ENCODE data around the gene ZNF467.

ZNF467 gene

GRCh38 chr7:149750122-149750845 is 23.1 kb downstream of the ZNF467 start:
- no peak for DNase-seq (ENCODE audit: low read depth in 2 of 2)

- no peak for DNase-seq (ENCODE audit: low read depth in 2 of 2)
Observed at GRCh38 chr7:149748076-149748874, 25.1 kb downstream of the ZNF467 start.

- no peak for DNase-seq (ENCODE audit: low read depth in 2 of 2)
Observed at GRCh38 chr7:149743476-149744255, 29.7 kb downstream of the ZNF467 start.

DNA sequence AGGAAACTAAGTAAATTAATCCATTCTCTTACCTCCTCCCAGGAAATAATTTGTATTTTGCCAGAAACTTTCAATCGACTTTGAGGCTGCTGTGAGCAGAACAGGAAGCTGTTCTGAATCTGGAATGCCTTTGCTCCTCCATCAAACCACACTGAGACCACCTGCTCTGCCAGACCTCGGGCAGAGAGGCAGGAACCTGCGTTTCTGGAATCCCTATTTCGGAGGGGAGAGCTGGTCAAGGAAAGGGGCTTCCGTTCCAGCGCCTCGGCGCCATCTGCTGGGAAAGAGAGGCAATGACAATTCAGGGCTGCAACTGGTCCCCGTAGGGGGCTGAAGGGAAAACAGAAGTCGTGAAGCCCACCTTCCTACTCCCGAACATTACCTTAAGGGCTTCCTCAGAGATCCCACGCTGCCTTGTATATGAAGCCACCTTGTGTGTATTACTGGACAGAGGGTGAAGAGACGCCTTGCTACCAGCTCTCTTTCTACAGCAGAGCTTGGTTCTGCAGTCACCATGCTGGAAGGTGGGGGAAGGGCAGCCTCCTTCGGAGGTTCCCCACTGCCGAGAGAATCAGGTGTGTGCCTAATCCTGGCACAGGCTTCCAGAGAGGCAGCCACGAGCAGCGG is 31.2 kb downstream of the ZNF467 start:
- peak; percentile 26 to 30 for DNase-seq (ENCODE audit: low read depth in 2 of 2)

DNA sequence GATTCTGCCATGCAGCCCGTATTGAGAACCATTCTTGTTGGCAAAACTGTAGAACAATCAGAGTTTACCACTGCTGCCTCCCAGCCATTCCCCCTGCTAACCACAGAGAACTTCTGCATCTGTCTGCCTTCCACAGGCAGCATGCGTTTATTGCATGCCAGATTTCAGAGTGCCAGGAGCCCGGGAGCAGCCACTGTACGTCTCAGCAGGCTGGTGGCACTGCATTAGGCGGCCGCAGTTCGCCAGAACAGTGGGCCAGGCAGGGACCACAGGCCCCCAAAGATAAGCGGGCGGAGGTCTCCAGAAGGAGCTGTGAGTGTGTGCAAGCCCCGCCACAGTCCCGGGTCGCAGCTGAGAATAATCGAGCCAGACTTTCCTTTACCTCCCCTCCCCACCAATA is 31.8 kb downstream of the ZNF467 start:
- DNase-seq (ENCODE audit: low read depth in 2 of 2) = no peak

GRCh38 chr7:149736478-149737360 is 36.7 kb downstream of the ZNF467 start:
- DNase-seq (ENCODE audit: low read depth in 2 of 2) = no peak

- no peak for DNase-seq (ENCODE audit: low read depth in 2 of 2)
Observed at GRCh38 chr7:149735779-149736477, 37.5 kb downstream of the ZNF467 start.

DNA sequence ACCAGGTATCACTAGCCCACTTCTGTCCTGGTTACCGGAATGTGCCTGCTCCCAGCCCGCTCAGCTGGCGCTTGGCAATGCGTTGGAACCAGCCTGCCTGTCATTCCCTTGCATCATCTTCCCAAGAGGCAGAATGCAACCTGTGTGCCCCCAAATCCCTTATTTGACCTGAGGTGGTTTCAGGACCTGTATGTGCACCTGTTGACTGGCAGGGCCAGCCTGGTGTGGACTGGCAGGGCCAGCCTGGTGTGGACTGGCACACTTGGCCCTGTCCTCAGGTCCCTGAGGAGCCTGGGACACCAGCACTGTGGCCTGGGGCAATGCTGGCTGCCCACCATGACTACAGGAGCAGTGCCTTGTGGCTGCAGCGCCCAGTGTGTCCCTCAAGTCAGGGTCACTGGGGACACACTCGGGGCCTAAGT is 38.2 kb downstream of the ZNF467 start:
- no peak for DNase-seq (ENCODE audit: low read depth in 2 of 2)

GRCh38 chr7:149734791-149735075 is 38.7 kb downstream of the ZNF467 start:
- DNase-seq (ENCODE audit: low read depth in 2 of 2) = no peak

- no peak for DNase-seq (ENCODE audit: low read depth in 2 of 2)
Observed at GRCh38 chr7:149733924-149734790, 39.2 kb downstream of the ZNF467 start.

DNA sequence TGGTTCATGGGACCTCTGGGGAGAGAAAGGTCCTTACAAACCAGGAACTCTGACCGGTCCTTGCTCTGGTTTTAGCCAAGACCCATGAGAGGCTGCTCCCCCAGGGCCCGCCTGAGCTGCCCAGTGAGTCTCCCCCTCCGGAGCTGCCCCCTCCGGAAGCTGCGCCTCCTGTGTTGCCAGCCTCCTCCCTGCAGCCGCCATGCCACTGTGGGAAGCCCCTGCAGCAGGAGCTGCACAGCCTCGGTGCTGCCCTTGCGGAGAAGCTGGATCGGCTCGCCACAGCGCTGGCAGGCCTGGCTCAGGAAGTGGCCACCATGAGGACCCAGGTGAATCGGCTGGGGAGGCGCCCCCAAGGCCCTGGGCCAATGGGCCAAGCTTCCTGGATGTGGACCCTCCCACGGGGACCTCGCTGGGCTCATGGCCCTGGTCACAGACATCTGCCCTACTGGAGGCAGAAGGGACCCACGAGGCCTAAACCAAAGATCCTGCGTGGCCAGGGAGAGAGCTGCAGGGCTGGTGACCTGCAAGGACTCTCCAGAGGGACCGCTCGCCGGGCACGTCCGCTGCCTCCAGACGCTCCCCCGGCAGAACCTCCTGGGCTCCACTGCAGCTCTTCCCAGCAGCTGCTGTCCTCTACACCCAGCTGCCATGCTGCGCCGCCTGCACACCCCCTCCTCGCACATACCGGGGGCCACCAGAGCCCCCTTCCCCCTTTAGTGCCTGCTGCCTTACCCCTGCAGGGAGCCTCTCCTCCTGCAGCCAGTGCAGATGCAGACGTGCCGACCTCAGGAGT is 40.1 kb downstream of the ZNF467 start:
- no peak for DNase-seq (ENCODE audit: low read depth in 2 of 2)

- DNase-seq (ENCODE audit: low read depth in 2 of 2) = no peak
Observed at GRCh38 chr7:149732611-149733010, 40.8 kb downstream of the ZNF467 start.

GRCh38 chr7:149732111-149732561 is 41.3 kb downstream of the ZNF467 start:
- DNase-seq (ENCODE audit: low read depth in 2 of 2) = no peak

- DNase-seq (ENCODE audit: low read depth in 2 of 2) = no peak
Observed at GRCh38 chr7:149731207-149731955, 42.0 kb downstream of the ZNF467 start.

DNA sequence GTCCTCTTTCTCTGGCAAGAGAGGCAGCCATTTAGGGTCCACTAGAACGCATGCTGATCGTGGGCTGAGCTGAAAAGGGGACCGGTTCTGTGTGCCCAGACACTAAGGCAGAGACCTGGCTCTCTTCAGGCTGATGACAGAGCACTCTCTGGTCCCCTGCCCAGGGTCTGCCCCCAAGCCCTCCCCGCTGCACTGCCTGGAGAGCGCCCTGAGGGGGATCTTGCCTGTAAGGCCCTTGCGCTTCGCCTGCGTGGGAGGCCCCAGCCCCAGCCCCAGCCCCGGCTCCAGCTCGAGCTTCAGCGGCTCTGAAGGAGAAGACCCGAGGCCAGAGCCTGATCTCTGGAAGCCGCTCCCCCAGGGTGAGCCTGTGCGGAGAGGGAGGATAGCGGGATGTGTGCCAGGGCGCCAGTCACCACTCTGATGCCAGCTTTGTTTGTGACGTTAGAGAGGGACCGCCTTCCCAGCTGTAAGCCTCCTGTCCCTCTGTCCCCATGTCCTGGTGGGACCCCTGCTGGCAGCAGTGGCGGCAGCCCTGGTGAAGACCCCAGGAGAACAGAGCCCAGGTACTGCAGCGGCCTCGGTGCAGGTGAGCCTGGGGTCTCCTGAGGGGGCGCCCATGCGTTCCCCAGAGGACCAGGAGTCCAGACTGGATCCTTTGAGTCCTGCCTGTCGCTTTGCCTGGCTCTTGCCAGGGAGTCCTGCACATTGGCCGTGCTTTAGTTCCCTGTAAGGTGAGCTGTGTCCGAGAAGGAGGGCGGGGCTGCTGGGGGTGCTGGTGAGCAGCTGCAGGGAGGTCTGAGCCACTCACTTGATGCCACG is 43.2 kb downstream of the ZNF467 start:
- no peak for DNase-seq (ENCODE audit: low read depth in 2 of 2)

DNA sequence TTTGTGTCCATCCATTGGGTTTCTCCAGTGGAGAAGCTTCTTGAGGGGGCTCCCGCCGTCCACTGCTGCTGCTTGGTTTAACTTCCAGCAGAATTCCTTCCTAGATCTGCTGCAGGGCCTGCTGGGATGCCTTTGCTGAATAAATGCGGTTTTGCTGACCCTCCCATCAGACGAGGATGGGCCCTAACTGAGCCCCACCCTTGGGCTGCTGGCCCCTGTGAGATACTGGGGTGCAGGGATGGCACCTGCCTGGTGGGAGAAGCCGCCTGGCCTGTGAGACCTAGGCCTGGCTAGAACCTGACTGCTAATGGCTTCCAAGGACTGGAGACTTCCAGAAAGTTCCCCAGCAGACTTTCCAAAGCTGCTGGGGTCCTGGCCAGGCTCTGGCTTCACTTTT is 43.8 kb downstream of the ZNF467 start:
- no peak for DNase-seq (ENCODE audit: low read depth in 2 of 2)

Measured in activated CD8-positive, alpha-beta memory T cell treated with anti-CD3 and anti-CD28 coated beads for 4 hours (primary cell).